SKM-1 (cell line): Measurements from ENCODE around the gene HNRNPA2B1.
"Not testable (repeated sequence)": the region's sequence is repeated elsewhere in the genome, so short reads cannot be mapped to it uniquely, and the experiment has no call there.

Experiments
- DNase-seq: peaks from one replicate; lab custom pipeline; 2025; ENCODE audit not compliant: unreplicated experiment; lab: John Stamatoyannopoulos, UW

HNRNPA2B1 gene

DNA sequence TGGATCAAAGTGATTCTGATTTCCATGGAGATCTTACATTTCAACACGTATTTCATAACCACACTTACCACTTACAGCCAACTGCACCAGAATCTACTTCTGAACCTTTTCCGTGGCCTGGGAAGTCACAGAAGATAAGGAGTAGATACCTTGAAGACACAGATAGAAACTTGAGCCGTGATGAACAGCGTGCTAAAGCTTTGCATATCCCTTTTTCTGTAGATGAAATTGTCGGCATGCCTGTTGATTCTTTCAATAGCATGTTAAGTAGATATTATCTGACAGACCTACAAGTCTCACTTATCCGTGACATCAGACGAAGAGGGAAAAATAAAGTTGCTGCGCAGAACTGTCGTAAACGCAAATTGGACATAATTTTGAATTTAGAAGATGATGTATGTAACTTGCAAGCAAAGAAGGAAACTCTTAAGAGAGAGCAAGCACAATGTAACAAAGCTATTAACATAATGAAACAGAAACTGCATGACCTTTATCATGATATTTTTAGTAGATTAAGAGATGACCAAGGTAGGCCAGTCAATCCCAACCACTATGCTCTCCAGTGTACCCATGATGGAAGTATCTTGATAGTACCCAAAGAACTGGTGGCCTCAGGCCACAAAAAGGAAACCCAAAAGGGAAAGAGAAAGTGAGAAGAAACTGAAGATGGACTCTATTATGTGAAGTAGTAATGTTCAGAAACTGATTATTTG is 15.3 kb downstream of the HNRNPA2B1 start:
- no peak for DNase-seq

DNA sequence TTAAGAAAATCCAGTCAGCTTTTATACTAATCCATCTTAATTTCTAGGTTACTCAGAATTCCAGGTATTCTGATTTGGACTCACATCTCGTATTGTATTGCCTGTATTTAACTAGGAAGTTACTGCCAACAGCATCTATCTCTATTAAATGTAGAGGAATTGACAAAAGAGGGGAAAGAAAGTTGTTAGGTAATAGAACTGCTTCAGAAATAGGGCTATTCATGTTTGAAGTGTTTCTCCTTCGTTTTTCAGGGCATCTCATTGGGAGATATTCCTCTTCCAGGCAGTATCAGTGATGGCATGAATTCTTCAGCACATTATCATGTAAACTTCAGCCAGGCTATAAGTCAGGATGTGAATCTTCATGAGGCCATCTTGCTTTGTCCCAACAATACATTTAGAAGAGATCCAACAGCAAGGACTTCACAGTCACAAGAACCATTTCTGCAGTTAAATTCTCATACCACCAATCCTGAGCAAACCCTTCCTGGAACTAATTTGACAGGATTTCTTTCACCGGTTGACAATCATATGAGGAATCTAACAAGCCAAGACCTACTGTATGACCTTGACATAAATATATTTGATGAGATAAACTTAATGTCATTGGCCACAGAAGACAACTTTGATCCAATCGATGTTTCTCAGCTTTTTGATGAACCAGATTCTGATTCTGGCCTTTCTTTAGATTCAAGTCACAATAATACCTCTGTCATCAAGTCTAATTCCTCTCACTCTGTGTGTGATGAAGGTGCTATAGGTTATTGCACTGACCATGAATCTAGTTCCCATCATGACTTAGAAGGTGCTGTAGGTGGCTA is 16.1 kb downstream of the HNRNPA2B1 start:
- not testable (repeated sequence) for DNase-seq

DNA sequence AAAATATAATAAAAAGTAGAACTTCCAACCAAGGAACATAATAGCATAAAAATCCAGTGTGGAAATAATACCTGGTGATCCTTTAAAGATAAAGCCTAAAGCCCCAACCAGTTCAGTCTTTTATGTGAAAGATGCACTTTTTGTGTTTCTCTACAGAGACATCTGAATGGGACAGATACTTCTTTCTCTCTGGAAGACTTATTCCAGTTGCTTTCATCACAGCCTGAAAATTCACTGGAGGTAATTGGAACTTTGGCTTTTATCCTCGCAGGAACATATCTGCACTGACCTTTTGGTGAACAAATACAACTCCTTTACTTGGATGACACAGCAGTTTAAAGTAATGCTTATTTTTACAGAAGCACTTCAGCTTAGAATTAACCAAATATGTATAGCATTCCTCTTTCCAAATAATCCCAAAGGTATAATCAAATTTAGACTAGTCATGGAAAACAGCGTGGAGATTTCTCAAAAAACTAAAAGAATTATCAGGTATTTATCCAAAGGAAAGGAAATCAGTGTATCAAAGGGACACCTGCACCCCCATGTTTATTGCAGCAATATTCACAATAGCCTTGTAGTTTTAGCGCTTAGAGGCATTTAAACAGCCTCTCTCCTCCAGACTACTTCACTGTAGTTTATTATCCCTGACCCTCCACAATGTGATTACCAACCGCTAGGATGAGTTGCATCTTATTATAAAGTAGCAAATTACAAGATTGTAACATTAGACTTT is 16.8 kb downstream of the HNRNPA2B1 start:
- DNase-seq = no peak

GRCh38 chr7:26182706-26183105 is 17.8 kb downstream of the HNRNPA2B1 start:
- no peak for DNase-seq

GRCh38 chr7:26182283-26182682 is 18.3 kb downstream of the HNRNPA2B1 start:
- no peak for DNase-seq

- no peak for DNase-seq
These were observed 18.9 kb downstream of the HNRNPA2B1 start for GRCh38 chr7:26181474-26182227.

DNA sequence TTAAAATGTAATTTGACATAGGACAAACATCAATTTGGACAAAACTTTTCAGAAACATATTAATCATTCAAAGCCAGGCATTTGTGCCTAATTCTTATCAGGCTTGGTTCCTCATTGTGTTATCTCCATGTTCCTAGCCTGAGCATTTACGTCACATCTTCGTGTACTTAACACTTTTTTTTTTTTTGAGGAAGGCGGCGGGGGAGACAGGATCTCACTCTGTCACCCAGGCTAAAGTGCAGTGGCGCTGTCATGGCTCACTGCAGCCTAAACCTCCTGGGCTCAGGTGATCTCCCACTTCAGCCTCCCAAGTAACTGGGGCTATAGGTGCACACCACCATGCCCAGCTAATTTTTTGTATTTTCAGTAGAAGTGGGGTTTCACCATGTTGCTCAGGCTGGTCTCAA is 19.8 kb downstream of the HNRNPA2B1 start:
- no peak for DNase-seq

DNA sequence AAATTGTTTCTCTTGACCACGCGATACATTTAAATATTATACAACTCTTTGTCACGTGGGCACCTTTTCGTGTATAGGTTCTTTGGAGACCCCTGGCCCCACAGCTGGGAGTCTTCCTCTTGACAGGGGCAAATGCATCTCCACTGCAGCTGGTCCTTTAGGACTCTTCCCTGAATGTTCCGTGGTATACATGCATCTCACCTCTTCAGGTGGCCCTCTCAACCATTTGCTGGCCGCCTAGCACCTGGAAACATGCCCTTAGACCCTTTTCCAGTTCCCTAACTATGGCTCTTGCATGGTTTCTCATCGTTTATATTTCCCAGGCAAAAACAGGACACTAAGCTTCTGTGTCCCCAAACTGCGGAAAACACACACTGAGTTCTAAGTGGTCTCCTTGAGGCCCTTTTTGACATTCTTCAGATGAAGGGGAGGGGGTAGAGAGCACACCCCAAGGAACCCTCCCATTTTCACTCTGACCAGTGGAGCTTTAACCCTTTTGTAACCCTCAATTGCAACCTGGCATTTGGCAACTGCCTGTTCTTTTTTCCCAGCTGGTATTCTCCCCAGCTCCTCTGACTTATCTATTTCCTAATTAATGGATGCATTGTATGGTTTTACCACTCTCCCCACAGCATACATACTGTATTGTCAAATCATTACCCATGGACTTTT is 20.6 kb downstream of the HNRNPA2B1 start:
- DNase-seq = no peak

DNA sequence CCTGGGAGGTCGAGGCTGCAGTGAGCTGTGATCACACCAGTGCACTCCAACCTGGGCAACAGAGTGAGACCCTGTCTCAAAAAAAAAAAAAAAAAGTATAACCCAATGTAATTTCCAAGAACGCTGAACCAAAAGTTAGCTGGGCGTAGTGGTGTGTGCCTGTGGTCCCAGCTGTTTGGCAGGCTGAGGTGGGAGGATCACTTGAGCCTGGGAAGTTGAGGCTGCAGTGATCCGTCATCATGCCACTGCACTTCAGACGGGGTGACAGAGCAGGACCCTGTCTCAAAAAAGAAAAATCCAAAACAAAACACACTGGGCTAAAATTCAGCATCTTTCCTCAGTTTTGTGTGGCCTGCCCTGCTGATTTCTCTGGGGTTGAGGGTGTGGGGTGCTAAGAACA is 21.1 kb downstream of the HNRNPA2B1 start:
- no peak for DNase-seq

DNA sequence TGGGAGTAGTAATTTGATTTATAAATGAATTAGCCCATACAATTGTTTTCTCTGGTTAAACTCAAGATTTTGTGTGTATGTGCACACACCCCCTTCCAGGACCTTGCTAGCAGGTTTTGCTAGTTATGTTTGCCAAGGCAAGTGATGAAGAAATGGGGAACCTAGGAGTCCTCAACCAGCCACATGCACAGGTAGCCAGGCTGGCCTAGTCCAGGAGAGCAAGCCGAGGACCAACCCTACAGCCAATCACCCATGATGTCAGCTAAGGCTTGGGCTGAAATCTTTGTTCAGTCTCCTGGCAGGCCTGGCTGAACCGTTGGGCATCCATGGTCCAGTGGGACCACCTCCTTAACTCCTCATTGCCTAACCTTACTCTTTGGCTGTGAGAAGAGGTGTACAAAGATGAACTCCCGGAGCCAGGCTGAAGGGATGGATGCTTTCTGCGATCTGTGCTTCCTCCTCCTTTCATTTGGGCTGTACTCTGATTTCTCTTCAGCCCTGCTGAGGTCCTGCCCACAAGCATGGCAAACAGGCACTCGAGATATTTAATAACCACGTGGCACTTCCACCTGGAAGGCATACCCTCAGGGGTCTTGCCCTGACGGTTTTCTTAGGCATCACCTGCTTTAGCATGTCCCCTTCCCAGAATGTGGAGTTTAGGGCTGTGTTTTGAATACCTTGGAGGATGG is 22.1 kb downstream of the HNRNPA2B1 start:
- DNase-seq = no peak

DNA sequence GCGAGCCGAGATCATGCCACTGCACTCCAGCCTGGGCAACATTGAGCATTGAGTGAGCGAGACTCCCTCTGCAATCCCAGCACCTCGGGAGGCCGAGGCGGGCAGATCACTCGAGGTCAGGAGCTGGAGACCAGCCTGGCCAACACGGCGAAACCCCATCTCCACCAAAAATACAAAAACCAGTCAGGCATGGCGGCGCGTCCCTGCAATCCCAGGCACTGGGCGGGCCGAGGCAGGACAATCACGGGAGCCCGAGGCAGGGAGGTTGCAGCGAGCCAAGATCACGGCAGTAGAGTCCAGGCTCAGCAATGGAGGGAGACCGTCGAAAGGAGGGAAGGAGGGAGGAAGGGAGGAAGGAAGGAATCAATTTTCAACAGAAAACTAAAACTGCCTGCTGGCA is 23.3 kb downstream of the HNRNPA2B1 start:
- not testable (repeated sequence) for DNase-seq

DNA sequence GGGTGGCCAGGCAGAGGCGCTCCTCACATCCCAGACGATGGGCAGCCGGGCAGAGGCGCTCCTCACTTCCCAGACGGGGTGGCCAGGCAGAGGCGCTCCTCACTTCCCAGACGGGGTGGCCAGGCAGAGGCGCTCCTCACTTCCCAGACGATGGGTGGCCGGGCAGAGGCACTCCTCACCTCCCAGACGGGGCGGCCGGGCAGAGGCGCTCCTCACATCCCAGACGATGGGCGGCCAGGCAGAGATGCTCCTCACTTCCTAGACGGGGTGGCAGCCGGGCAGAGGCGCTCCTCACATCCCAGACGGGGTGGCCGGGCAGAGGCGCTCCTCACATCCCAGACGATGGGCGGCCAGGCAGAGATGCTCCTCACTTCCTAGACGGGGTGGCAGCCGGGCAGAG is 23.9 kb downstream of the HNRNPA2B1 start:
- not testable (repeated sequence) for DNase-seq

DNA sequence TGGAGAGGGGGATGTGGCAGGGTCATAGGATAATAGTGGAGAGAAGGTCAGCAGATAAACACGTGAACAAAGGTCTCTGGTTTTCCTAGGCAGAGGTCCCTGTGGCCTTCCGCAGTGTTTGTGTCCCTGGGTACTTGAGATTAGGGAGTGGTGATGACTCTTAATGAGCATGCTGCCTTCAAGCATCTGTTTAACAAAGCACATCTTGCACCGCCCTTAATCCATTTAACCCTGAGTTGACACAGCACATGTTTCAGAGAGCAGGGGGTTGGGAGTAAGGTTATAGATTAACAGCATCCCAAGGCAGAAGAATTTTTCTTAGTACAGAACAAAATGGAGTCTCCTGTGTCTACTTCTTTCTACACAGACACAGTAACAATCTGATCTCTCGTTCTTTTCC is 24.6 kb downstream of the HNRNPA2B1 start:
- not testable (repeated sequence) for DNase-seq

DNA sequence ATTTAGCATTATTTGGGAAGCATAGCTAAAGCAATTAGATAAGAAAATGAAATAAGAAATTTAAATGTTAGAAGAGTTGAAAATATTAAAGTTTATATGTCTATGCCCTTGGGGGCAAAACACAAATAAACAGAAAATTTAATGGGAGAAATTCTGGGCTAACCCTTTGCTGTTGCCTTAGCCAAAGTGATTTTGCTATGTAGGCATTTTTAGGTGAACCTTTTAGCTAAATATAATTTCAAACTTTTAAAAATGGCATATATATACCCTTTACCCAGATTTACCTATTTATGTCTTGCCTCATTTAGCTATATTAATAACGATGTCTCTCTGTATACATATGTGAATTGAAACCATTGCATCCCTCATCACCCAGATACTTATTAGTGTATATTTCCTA is 28.5 kb downstream of the HNRNPA2B1 start:
- no peak for DNase-seq

DNA sequence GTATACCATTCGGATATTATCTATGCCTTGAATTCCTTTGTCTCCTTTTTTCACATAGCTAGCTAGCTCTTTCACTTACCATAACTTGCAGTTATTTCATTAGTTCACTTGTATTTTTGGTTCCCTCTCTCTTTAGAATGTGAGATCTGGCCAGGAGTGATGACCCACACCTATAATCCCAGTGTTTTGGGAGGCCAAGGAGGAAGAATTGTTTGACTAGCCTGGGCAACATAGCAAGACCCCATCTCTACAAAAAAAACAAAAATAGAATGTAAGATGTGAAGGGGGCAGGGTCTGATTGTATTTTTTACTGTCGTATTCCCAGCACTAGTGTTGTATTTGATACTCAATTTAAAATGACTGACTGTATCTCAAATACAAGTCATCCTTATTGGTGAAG is 28.9 kb downstream of the HNRNPA2B1 start:
- no peak for DNase-seq

- DNase-seq = no peak
These were observed 29.9 kb downstream of the HNRNPA2B1 start for GRCh38 chr7:26170663-26171062.

GRCh38 chr7:26169271-26169670 is 31.3 kb downstream of the HNRNPA2B1 start:
- DNase-seq = no peak

DNA sequence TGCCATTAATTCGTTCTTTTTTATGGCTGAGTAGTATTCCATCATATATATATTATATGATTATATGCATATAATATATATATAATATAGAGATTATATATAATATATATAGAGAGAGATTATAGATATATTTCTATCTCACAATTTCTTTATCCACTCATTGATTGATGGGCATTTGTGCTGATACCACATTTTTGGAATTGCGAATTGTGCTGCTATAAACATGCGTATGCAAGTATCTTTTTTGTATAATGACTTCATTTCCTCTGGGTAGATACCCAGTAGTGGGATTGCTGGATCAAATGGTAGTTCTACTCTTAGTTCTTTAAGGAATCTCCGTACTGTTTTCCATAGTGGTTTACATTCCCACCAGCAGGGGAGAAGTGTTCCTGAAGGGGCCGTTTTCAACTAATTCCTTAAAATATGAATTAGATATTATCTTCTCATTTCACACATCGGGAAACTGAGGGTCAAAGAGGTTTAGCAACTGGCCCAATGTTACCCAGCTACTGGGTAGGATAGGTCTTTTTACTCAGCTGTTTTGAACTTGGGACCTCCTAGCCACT is 32.0 kb downstream of the HNRNPA2B1 start:
- no peak for DNase-seq

DNA sequence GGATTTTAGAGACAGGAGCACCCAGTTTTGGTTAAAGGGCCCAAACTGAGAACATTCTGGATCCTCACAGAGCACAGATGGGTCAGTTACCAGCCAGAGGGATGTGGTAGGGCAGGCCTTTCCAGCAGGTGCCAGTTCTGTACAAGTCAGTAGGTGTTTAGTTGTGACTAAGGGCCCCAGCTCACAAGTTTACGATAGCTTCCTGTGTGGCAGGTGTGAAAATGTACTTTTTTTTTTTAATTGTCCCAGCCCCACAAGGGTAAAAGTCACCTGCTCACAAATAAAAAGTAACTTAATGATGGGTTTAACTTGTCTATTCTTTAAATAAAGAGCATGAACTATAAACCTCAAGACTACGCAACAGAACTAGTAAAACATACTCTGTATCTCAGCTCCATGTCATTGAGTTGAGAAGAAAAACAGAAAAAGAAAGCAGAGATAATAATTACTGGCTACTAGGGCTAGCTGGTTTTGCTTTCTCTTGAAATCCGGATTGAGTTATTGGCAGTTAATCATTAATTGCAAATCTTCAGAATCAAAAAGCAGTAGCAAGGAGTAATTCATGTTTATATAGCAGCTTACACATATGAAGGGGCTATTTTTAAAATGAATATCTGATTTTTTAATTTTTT is 33.1 kb downstream of the HNRNPA2B1 start:
- no peak for DNase-seq
